Medulla oblongata (tissue), 1 donor: ENCODE measurements around the gene MAP10.

Experiments used
- DNase-seq: peaks from one replicate; pipeline ENCODE4 v3.0.0-alpha.2; 2015; ENCODE audit errors: extremely low spot score

The MAP10 gene

DNA sequence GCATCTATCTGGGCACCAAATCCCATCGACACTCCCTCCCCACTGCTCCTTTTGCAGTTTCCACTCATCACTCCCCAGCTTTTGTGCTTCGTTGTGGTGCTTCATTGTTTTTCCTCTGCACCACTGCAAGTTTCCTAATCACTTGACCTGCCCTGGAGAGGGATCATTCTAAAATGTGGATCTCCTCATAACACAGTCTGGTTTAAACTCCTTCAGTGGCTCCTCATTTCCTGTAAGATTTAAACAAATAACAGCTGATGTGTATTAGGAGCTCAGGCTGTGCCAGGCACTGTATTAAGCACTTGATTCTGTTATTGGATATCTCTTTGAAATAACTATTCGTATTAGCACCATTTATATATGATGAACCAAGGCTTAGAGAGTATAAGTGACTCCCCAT, 51.3 kb downstream of the MAP10 start:
- DNase-seq, result no peak
